ENCODE data around the gene ASB2.

ASB2 gene

GRCh38 chr14:93965287-93965821 is 11.0 kb downstream of the ASB2 start:
- H3K27me3 ChIP-seq (ENCODE audit: insufficient read depth, poor library complexity, severe bottlenecking) = no peaks in the 10 kb centered on the region
- no peak for TF ChIP-seq POLR2AphosphoS5 (IDR thresholded peaks at IDR 0.05; ENCODE audit: low read depth)
- TF ChIP-seq CTCF (IDR thresholded peaks at IDR 0.05; ENCODE audit: insufficient read depth, low read length) = no peak
- TF ChIP-seq GABPA (IDR thresholded peaks at IDR 0.05; ENCODE audit: low read depth) = no peak
- TF ChIP-seq SPI1 (IDR thresholded peaks at IDR 0.05; ENCODE audit: borderline replicate concordance, low read depth) = no peak
- TF ChIP-seq REST (IDR thresholded peaks at IDR 0.05; ENCODE audit: insufficient replicate concordance, low read depth) = no peak
- no peak for DNase-seq (ENCODE audit: low read depth in 1 of 2, low spot score in 1 of 2)
- no peak overlapping the region for H3K4me3 ChIP-seq (replicated peaks; ENCODE audit: insufficient read depth, low read length)
- no peak overlapping the region for H3K27ac ChIP-seq (replicated peaks)

- Histone ChIP-seq H3K4me3 (replicated peaks; ENCODE audit: insufficient read depth, low read length) (no peak overlapping the region), H3K27ac (replicated peaks) (no peak overlapping the region), H3K27me3 (ENCODE audit: insufficient read depth, poor library complexity, severe bottlenecking) (no peaks in the 10 kb centered on the region)
- no peak for TF ChIP-seq GABPA (IDR thresholded peaks at IDR 0.05; ENCODE audit: low read depth)
- no peak for TF ChIP-seq CTCF (IDR thresholded peaks at IDR 0.05; ENCODE audit: insufficient read depth, low read length)
- TF ChIP-seq POLR2AphosphoS5 (IDR thresholded peaks at IDR 0.05; ENCODE audit: low read depth) = no peak
- TF ChIP-seq REST (IDR thresholded peaks at IDR 0.05; ENCODE audit: insufficient replicate concordance, low read depth) = no peak
- TF ChIP-seq SPI1 (IDR thresholded peaks at IDR 0.05; ENCODE audit: borderline replicate concordance, low read depth) = no peak
- no peak for DNase-seq (ENCODE audit: low read depth in 1 of 2, low spot score in 1 of 2)
Measured at GRCh38 chr14:93964820-93965286, 11.5 kb downstream of the ASB2 start.

- Histone ChIP-seq H3K27ac (replicated peaks) (no peak overlapping the region), H3K27me3 (ENCODE audit: insufficient read depth, poor library complexity, severe bottlenecking) (no peaks in the 10 kb centered on the region), H3K4me3 (replicated peaks; ENCODE audit: insufficient read depth, low read length) (no peak overlapping the region)
- DNase-seq (ENCODE audit: low read depth in 1 of 2, low spot score in 1 of 2) = no peak
- TF ChIP-seq SPI1 (IDR thresholded peaks at IDR 0.05; ENCODE audit: borderline replicate concordance, low read depth) (no peak), REST (IDR thresholded peaks at IDR 0.05; ENCODE audit: insufficient replicate concordance, low read depth) (no peak), GABPA (IDR thresholded peaks at IDR 0.05; ENCODE audit: low read depth) (no peak), CTCF (IDR thresholded peaks at IDR 0.05; ENCODE audit: insufficient read depth, low read length) (no peak), POLR2AphosphoS5 (IDR thresholded peaks at IDR 0.05; ENCODE audit: low read depth) (no peak)
Measured at GRCh38 chr14:93964281-93964680, 12.1 kb downstream of the ASB2 start.

Data from HL-60 (cell line).